Glutamatergic neuron (in vitro differentiated cells): Measurements from ENCODE around the gene FAM43A. TPM values are rescaled to one million over a fixed set of nuclear protein-coding genes. Genes with fewer than 3 reads are reported as not detected.
A peak's percentile ranks its signal among the peaks of the same experiment; 100 is the strongest.

ENCODE experiments used
- DNase-seq: peaks from one replicate; pipeline ENCODE4 v3.0.0; 2022
- H3K27ac Mint-ChIP-seq: one replicate; pipeline ENCODE4 v1.8.0; 2020; ENCODE audit warnings: mild to moderate bottlenecking, mixed read lengths, inconsistent platforms; ENCODE audit not compliant: unreplicated experiment
- H3K27me3 Mint-ChIP-seq: one replicate; pipeline ENCODE4 v1.8.0; 2020; ENCODE audit warnings: mild to moderate bottlenecking, moderate library complexity, mixed read lengths, inconsistent platforms; ENCODE audit not compliant: unreplicated experiment
- H3K36me3 Mint-ChIP-seq: one replicate; pipeline ENCODE4 v1.8.0; 2020; ENCODE audit warnings: mild to moderate bottlenecking, mixed read lengths, inconsistent platforms; ENCODE audit not compliant: unreplicated experiment
- H3K4me1 Mint-ChIP-seq: one replicate; pipeline ENCODE4 v1.8.0; 2020; ENCODE audit warnings: mild to moderate bottlenecking, low read depth, mixed read lengths, inconsistent platforms; ENCODE audit not compliant: unreplicated experiment
- H3K4me3 Mint-ChIP-seq: one replicate; pipeline ENCODE4 v1.8.0; 2020; ENCODE audit warnings: mild to moderate bottlenecking, mixed read lengths, inconsistent platforms; ENCODE audit not compliant: unreplicated experiment
- H3K9me3 Mint-ChIP-seq: one replicate; pipeline ENCODE4 v1.8.0; 2020; ENCODE audit warnings: mild to moderate bottlenecking, moderate library complexity, mixed read lengths, inconsistent platforms; ENCODE audit not compliant: unreplicated experiment
- total RNA-seq: library from RNA; stranded (reverse); fragmentation: NEBNext Ultra II Directional; extraction: Animal tissue kit (Norgen Biotek cat#: 25700); gene quantifications from one replicate; pipeline ENCODE4 v1.2.1, GENCODE V29; 2021; ENCODE audit not compliant: unreplicated experiment
- TF ChIP-seq, protein P1 (sequence below): fragments of 200-600 bp; sonication (generic); IDR thresholded peaks from one replicate; pipeline ENCODE4 v1.5.0; 2021; ENCODE audit not compliant: partially characterized antibody, unreplicated experiment

The FAM43A gene
- total RNA-seq, 1 donor from 2014 or later: 21.6 TPM

GRCh38 chr3:194718079-194718478, 32.4 kb downstream of the FAM43A start:
- TF ChIP-seq, protein P1, sequence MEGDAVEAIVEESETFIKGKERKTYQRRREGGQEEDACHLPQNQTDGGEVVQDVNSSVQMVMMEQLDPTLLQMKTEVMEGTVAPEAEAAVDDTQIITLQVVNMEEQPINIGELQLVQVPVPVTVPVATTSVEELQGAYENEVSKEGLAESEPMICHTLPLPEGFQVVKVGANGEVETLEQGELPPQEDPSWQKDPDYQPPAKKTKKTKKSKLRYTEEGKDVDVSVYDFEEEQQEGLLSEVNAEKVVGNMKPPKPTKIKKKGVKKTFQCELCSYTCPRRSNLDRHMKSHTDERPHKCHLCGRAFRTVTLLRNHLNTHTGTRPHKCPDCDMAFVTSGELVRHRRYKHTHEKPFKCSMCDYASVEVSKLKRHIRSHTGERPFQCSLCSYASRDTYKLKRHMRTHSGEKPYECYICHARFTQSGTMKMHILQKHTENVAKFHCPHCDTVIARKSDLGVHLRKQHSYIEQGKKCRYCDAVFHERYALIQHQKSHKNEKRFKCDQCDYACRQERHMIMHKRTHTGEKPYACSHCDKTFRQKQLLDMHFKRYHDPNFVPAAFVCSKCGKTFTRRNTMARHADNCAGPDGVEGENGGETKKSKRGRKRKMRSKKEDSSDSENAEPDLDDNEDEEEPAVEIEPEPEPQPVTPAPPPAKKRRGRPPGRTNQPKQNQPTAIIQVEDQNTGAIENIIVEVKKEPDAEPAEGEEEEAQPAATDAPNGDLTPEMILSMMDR: no peak
- peak overlapping the region; percentile 19 for H3K27ac Mint-ChIP-seq

DNA sequence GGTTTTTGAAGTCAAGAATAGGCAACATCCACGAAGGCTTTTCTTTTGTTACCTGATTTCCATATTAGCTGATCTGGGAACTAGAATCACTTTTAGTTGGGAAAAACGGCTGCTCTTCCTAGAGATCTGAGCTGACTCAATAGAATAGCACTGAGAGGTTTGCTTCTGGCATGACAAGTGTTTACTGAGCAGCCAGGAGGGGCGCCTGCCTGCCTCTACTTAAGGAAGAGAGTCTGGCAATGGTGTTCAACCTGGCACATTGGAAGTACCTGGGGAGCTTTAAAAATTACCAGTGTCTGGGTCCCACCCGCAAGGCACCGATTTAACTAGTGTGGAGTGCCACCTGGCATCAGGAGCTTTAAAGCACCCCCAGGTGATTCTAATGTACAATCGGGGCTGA, 34.4 kb downstream of the FAM43A start:
- peaks cover 27% of the 10 kb centered on the region for H3K4me1 Mint-ChIP-seq
- H3K36me3 Mint-ChIP-seq: no peaks in the 10 kb centered on the region
- H3K4me3 Mint-ChIP-seq: no peak overlapping the region
- peaks cover 2% of the 10 kb centered on the region for H3K27me3 Mint-ChIP-seq
- no peak overlapping the region for H3K27ac Mint-ChIP-seq
- no peak for DNase-seq
- TF ChIP-seq, protein P1: no peak
- H3K9me3 Mint-ChIP-seq: no peaks in the 10 kb centered on the region

More at GRCh38 chr3:194718079-194718478, 32.4 kb downstream of the FAM43A start:
- peaks cover 33% of the 10 kb centered on the region for H3K4me1 Mint-ChIP-seq
- H3K4me3 Mint-ChIP-seq: peak overlapping the region; percentile 14
- no peaks in the 10 kb centered on the region for H3K36me3 Mint-ChIP-seq
- peaks cover 2% of the 10 kb centered on the region for H3K27me3 Mint-ChIP-seq
- H3K9me3 Mint-ChIP-seq: peaks cover 2% of the 10 kb centered on the region
- no peak for DNase-seq

GRCh38 chr3:194723846-194724618, 38.3 kb downstream of the FAM43A start:
- H3K27ac Mint-ChIP-seq: no peak overlapping the region
- H3K9me3 Mint-ChIP-seq: no peaks in the 10 kb centered on the region
- H3K36me3 Mint-ChIP-seq: no peaks in the 10 kb centered on the region
- H3K27me3 Mint-ChIP-seq: peaks cover 1% of the 10 kb centered on the region
- no peak for DNase-seq
- peaks cover 10% of the 10 kb centered on the region for H3K4me1 Mint-ChIP-seq
- no peak overlapping the region for H3K4me3 Mint-ChIP-seq
- TF ChIP-seq, protein P1: no peak

- TF ChIP-seq, protein P1: no peak
- Mint-ChIP-seq H3K4me1 (peaks cover 11% of the 10 kb centered on the region), H3K9me3 (no peaks in the 10 kb centered on the region), H3K4me3 (no peak overlapping the region), H3K27ac (no peak overlapping the region), H3K36me3 (no peaks in the 10 kb centered on the region), H3K27me3 (peaks cover 1% of the 10 kb centered on the region)
- DNase-seq: no peak
Observed at GRCh38 chr3:194725346-194725745, 39.7 kb downstream of the FAM43A start.

DNA sequence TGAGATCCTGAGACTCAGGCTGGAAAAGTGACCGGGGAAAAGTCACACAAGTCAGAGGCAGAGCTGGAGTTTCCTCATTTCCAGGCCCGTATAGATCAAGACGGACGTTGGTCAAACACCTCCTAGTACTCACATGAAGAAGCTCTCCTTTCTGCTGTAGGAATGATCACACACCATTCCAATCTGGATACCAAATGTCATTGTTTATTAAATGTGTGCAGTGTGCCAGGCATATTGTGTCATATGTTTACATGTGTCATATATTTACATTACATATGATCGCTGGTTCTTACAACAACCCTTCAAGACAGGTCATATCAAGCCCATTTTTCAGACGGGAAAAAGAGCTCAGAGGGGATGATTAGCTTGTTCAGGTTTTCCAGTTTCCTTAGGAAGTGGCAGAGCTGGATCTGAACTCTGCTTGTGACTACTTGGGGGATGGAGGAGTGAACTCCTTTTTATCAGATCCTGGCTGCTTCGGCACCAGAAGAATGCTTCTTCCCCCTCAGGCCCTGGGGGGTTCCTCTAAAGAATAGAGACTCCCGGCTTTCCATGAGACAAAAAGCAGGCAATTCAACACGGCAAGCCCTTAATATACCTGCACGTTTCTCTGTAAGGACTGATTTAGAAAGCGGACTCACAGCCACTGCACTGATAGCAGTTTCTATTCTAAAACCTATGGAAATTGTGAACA, 41.9 kb downstream of the FAM43A start:
- Mint-ChIP-seq H3K36me3 (no peaks in the 10 kb centered on the region), H3K9me3 (peaks cover under 1% of the 10 kb centered on the region), H3K27me3 (peaks cover 1% of the 10 kb centered on the region), H3K4me3 (no peak overlapping the region), H3K4me1 (peaks cover 9% of the 10 kb centered on the region), H3K27ac (peak overlapping the region; percentile 1)
- DNase-seq: no peak
- TF ChIP-seq, protein P1: no peak
